ENCODE results near the gene MC4R. TPM values are rescaled to one million over a fixed set of nuclear protein-coding genes. Genes with fewer than 3 reads are reported as not detected.
"Not testable (repeated sequence)": the region's sequence is repeated elsewhere in the genome, so short reads cannot be mapped to it uniquely, and the experiment has no call there.

The MC4R gene
- not detected for total RNA-seq

DNA sequence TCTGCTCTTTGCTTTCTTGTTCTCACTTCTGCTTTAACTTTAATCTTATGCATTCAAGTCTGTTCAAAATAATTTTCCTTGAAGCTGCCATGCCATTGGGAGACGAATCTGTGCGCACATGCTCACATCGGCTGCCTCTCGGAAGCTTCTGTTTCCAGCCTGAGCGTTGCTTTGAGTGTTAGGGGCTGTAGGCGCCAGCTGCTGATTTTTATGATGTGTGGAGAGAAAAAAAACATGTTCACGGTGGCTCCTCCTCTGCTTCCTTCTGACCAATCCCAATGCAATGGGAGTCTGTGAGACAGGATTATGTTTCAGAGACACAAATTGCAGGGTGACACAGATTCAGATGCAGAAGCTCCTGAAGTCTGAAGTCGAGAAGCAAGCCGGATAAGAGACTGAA lies at the start of gene MC4R:
TSS of gene MC4R (minus strand) at position 180 of the 400 bp plus-strand sequence. CDS start 426 bp downstream, outside the sequence.
- Histone ChIP-seq H3K36me3 (no peaks in the 10 kb centered on the region), H3K27ac (no peak within 1 kb of the TSS), H3K4me3 (no peak within 1 kb of the TSS), H3K27me3 (no peaks in the 10 kb centered on the region), H3K9me3 (no peaks in the 10 kb centered on the region), H3K4me1 (no peaks in the 10 kb centered on the region)
- TF ChIP-seq POLR2A (IDR thresholded peaks at IDR 0.05) (no peak), POLR2AphosphoS5 (IDR thresholded peaks at IDR 0.05; ENCODE audit: insufficient read depth in 1 of 2, low read depth in 1 of 2) (no peak)
- TF ChIP-seq, protein P1, sequence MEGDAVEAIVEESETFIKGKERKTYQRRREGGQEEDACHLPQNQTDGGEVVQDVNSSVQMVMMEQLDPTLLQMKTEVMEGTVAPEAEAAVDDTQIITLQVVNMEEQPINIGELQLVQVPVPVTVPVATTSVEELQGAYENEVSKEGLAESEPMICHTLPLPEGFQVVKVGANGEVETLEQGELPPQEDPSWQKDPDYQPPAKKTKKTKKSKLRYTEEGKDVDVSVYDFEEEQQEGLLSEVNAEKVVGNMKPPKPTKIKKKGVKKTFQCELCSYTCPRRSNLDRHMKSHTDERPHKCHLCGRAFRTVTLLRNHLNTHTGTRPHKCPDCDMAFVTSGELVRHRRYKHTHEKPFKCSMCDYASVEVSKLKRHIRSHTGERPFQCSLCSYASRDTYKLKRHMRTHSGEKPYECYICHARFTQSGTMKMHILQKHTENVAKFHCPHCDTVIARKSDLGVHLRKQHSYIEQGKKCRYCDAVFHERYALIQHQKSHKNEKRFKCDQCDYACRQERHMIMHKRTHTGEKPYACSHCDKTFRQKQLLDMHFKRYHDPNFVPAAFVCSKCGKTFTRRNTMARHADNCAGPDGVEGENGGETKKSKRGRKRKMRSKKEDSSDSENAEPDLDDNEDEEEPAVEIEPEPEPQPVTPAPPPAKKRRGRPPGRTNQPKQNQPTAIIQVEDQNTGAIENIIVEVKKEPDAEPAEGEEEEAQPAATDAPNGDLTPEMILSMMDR (IDR thresholded peaks at IDR 0.05) = no peak
- intact Hi-C loops (cut with DNase I) = no loop called here
- no peak for DNase-seq (ENCODE audit: extremely low spot score in 2 of 2)

DNA sequence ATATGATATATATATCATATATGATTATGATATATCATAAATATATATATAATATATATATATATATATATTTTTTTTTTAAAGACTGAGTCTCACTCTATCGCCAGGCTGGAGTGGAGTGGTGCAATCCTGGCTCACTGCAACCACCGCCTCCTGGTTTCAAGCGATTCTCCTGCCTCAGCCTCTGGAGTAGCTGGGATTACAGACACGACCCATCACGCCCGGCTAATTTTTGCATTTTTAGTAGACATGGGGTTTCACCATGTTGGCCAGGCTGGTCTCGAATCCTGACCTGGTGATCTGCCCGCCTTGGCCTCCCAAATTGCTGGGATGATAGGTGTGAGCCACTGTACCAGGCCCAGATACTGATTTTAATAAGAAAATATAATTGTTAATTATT lies 49.7 kb upstream of the MC4R start:
- H3K4me3 ChIP-seq; H3K36me3 ChIP-seq; H3K27me3 ChIP-seq; DNase-seq (ENCODE audit: extremely low spot score in 2 of 2); H3K27ac ChIP-seq; intact Hi-C loops (cut with DNase I); H3K9me3 ChIP-seq; H3K4me1 ChIP-seq: not testable (repeated sequence)

DNA sequence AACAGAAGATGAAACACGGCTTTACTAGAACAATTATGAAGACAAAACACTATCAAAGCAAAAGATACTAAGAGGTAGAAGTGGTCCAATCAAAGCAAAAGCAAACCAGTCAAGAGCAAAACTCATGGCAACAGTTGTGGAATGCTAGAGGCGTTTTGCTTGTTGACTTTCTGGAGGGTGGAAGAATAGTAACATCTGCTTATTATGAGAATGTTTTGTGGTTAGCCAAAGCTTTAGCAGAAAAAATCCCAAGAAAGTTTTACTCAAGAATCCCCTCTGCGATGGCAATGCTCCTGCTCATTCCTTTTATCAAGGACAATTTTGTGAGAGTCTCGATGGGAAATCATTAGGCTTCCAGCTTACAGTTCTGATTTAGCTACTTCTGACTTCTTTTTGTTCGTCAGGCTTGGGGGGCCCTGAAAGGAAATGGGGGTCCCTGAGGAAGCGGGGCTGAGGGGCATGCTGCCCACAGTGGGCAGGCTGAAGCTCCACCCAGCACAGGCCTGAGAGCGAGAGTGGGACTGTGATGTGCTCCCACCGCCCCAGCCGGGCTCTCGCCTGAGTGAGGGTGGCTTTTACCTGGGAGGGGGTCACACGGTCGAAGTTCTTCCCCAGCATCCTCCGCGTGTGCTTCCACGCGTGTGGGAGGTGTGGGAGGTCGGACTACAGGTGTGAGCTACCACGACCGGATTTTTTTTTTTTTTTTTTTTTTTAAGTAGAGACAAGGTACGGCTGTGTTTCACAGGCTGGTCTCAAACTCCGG lies 49.0 kb upstream of the MC4R start:
- Histone ChIP-seq H3K4me1 (no peaks in the 10 kb centered on the region), H3K9me3 (no peaks in the 10 kb centered on the region), H3K27ac (no peak overlapping the region), H3K36me3 (no peaks in the 10 kb centered on the region), H3K27me3 (no peaks in the 10 kb centered on the region), H3K4me3 (no peak overlapping the region)
- DNase-seq (ENCODE audit: extremely low spot score in 2 of 2) = no peak
- intact Hi-C loops (cut with DNase I) = no loop called here
- TF ChIP-seq POLR2A (IDR thresholded peaks at IDR 0.05) (no peak), POLR2AphosphoS5 (IDR thresholded peaks at IDR 0.05; ENCODE audit: insufficient read depth in 1 of 2, low read depth in 1 of 2) (no peak)
- TF ChIP-seq, protein P1 (IDR thresholded peaks at IDR 0.05) = no peak

DNA sequence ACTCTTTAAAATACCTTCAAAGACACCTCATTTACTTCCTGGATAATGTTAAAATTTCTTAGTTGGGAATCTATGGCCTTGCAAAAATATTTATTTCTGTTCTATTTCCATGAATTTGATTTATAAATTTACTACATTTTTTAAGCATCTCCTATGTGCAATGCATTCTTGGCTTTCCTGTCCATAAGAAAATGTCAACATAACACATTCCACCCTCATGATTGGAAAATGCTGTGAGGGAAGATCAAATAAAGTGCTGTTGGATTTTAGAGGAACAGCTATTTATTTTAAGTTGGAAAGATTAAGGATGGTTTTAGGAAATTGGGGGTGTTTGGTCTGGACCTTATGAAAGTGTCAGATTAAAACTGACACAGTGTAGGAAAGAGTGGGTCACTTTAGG lies 45.4 kb upstream of the MC4R start:
- no peak overlapping the region for H3K4me3 ChIP-seq
- intact Hi-C loops (cut with DNase I) = no loop called here
- H3K27ac ChIP-seq = no peak overlapping the region
- H3K27me3 ChIP-seq = no peaks in the 10 kb centered on the region
- H3K36me3 ChIP-seq = no peaks in the 10 kb centered on the region
- H3K9me3 ChIP-seq = no peaks in the 10 kb centered on the region
- TF ChIP-seq POLR2A (IDR thresholded peaks at IDR 0.05) = no peak
- no peak for TF ChIP-seq POLR2AphosphoS5 (IDR thresholded peaks at IDR 0.05; ENCODE audit: insufficient read depth in 1 of 2, low read depth in 1 of 2)
- TF ChIP-seq, protein P1 (IDR thresholded peaks at IDR 0.05) = no peak
- no peak for DNase-seq (ENCODE audit: extremely low spot score in 2 of 2)
- H3K4me1 ChIP-seq = no peaks in the 10 kb centered on the region

DNA sequence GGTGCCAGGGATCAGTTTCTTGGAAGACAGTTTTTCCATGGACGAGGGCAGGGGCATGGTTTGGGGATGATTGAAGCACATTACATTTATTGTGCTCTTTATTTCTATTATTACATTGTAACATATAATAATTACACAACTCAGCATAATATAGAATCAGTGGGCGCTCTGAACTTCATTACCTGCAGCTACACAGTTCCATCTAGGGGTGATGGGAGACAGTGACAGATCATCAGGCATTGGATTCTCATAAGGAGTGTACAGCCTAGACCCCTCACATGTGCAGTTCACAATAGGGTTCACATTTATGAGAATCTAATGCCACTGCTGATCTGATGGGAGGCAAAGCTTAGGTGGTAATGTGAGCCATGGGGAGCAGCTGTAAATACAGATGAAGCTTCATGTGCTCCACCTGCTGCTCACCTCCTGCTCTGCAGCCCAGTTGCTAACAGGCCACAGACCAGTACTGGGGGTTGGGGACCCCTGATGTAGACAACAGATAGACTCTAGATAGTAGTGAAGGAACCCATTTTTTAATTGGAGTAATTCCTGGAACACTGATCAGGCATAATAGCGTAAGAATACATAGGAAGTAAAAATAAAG lies 41.5 kb upstream of the MC4R start:
- no peak for DNase-seq (ENCODE audit: extremely low spot score in 2 of 2)
- Histone ChIP-seq H3K4me1 (no peaks in the 10 kb centered on the region), H3K27ac (no peak overlapping the region), H3K4me3 (no peak overlapping the region), H3K9me3 (no peaks in the 10 kb centered on the region), H3K27me3 (no peaks in the 10 kb centered on the region), H3K36me3 (no peaks in the 10 kb centered on the region)
- TF ChIP-seq, protein P1 (IDR thresholded peaks at IDR 0.05) = no peak
- intact Hi-C loops (cut with DNase I) = no loop called here
